ENCODE results near the gene FAM72B. TPM values are rescaled to one million over a fixed set of nuclear protein-coding genes. Genes with fewer than 3 reads are reported as not detected.
"Not testable (repeated sequence)": the region's sequence is repeated elsewhere in the genome, so short reads cannot be mapped to it uniquely, and the experiment has no call there.

The FAM72B gene
- total RNA-seq, 1 experiment from 2014 or later: 0.27 TPM

DNA sequence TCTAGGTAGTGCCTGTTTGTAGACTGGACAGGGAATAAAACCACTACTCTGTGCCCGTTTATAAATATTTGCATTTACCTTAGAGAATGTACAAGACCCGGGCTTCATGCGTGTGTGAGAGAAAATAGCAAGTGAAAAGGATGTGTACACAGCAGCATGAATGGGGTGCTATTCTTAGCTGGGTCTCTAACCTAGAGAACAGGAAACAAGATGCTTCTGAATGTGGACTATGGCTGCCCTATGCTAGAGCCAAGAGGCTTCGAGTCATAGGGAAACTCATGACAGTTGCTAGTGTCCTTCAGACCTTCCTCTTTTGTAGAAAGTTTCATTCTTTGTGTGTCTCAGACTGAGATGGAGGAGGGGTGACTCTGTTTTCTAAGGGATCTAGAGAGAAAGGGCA is 40.6 kb upstream of the FAM72B start:
- CTCF ChIA-PET; POLR2A ChIA-PET; H3K4me3 ChIP-seq (ENCODE audit: low read depth, low read length); H3K9me3 Mint-ChIP-seq (ENCODE audit: unreplicated experiment); H3K36me3 ChIP-seq (ENCODE audit: control insufficient read depth, insufficient read depth, low read length); H3K9me3 ChIP-seq; H3K4me3 Mint-ChIP-seq (ENCODE audit: unreplicated experiment); H3K4me1 ChIP-seq; H3K36me3 Mint-ChIP-seq (ENCODE audit: insufficient read depth, unreplicated experiment); H3K27me3 Mint-ChIP-seq (ENCODE audit: insufficient read depth, unreplicated experiment); DNase-seq; H3K27ac Mint-ChIP-seq (ENCODE audit: unreplicated experiment); H3K4me1 Mint-ChIP-seq (ENCODE audit: low read depth, unreplicated experiment); BruUV-seq (replicated peaks); H3K27me3 ChIP-seq (replicated peaks; ENCODE audit: control insufficient read depth, insufficient read depth, low read length); intact Hi-C loops (cut with micrococcal nuclease; ENCODE audit: unreplicated experiment): not testable (repeated sequence)

DNA sequence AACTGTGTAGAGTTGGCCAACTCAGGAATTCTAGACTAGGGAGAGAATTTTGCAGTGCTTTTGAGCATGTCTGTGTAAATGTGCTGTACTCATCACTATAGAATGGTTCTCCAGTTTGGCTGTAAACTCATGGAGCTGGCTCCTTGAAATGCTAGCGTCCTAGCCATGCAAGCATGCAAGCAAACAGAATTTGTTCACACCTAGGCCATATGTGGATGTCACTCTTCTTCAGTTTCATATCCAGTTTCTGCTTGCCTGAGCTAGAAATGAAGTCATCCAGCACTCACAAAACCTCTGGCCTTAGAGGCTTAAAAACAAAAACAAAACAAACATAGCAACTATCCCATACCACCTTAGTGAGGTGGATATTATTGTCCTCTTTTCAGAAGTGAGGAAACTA is 37.6 kb upstream of the FAM72B start:
- H3K4me1 Mint-ChIP-seq (ENCODE audit: low read depth, unreplicated experiment); H3K4me3 ChIP-seq (ENCODE audit: low read depth, low read length); CTCF ChIA-PET; BruUV-seq (replicated peaks); H3K9me3 Mint-ChIP-seq (ENCODE audit: unreplicated experiment); H3K4me3 Mint-ChIP-seq (ENCODE audit: unreplicated experiment); H3K27ac Mint-ChIP-seq (ENCODE audit: unreplicated experiment); intact Hi-C loops (cut with micrococcal nuclease; ENCODE audit: unreplicated experiment); H3K9me3 ChIP-seq; H3K27me3 Mint-ChIP-seq (ENCODE audit: insufficient read depth, unreplicated experiment); H3K27me3 ChIP-seq (replicated peaks; ENCODE audit: control insufficient read depth, insufficient read depth, low read length); POLR2A ChIA-PET; H3K36me3 ChIP-seq (ENCODE audit: control insufficient read depth, insufficient read depth, low read length); H3K4me1 ChIP-seq; DNase-seq; H3K36me3 Mint-ChIP-seq (ENCODE audit: insufficient read depth, unreplicated experiment): not testable (repeated sequence)

DNA sequence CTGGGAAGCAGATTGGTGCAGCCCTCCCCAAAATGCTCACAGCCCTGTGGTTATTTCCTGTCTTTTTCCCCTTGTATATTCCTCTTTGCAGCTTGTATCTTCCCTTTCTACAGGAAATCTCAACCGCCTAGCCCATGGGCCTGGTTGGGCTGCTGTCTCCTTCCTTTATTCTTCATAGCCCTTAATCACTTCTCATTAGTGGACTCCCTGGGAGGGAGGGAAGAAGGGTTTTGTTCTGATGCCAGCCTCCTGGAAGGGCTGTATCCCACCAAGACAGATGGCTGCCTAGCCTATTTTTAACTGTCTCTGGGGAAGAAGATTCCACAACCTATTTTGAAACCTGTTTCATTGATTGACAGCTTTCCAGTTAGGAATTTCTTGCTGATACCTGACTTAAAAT is 32.5 kb upstream of the FAM72B start:
- H3K27ac Mint-ChIP-seq (ENCODE audit: unreplicated experiment); DNase-seq; H3K9me3 ChIP-seq; intact Hi-C loops (cut with micrococcal nuclease; ENCODE audit: unreplicated experiment); CTCF ChIA-PET; POLR2A ChIA-PET; H3K36me3 Mint-ChIP-seq (ENCODE audit: insufficient read depth, unreplicated experiment); H3K4me1 ChIP-seq; BruUV-seq (replicated peaks); H3K36me3 ChIP-seq (ENCODE audit: control insufficient read depth, insufficient read depth, low read length); H3K27me3 ChIP-seq (replicated peaks; ENCODE audit: control insufficient read depth, insufficient read depth, low read length); H3K9me3 Mint-ChIP-seq (ENCODE audit: unreplicated experiment); H3K4me3 ChIP-seq (ENCODE audit: low read depth, low read length); H3K4me1 Mint-ChIP-seq (ENCODE audit: low read depth, unreplicated experiment); H3K27me3 Mint-ChIP-seq (ENCODE audit: insufficient read depth, unreplicated experiment); H3K4me3 Mint-ChIP-seq (ENCODE audit: unreplicated experiment): not testable (repeated sequence)

DNA sequence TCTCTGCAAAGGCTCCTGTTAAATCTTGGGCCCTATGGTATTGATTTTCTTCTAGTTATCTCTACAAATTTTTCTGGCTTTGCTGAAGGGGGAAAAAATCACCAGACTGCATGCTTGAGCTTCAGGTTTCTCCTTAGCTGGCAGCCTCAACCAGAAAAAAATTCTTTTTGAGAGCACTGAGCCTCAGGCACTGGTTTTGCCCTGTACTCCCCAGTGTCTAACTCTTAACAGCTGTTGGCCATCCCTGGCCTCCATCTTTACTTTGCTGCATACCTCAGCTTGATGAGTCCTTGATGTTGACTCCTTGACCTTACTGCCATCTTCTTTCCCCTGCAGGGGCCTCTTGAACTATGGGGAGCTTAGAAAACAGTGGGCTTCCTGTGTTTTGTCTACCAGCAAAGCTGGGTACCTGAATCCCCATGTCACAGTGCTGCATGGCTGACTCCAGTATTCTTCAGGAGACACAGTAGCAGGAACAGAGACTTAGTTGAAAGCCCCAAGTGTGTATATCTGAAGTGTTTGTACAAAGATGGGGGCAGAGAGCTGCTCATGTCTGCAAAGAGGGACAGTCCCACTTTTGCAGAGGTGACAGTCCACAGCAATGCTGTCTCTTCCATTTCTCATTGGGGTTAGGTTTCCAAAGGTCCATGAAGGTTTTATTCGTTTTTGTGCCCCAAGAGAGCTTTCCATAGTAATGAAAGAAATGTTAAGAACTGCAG is 31.7 kb upstream of the FAM72B start:
- H3K4me3 Mint-ChIP-seq (ENCODE audit: unreplicated experiment); H3K36me3 ChIP-seq (ENCODE audit: control insufficient read depth, insufficient read depth, low read length); H3K36me3 Mint-ChIP-seq (ENCODE audit: insufficient read depth, unreplicated experiment); H3K4me1 Mint-ChIP-seq (ENCODE audit: low read depth, unreplicated experiment); H3K27me3 Mint-ChIP-seq (ENCODE audit: insufficient read depth, unreplicated experiment); POLR2A ChIA-PET; H3K4me1 ChIP-seq; DNase-seq; H3K9me3 ChIP-seq; H3K27ac Mint-ChIP-seq (ENCODE audit: unreplicated experiment); CTCF ChIA-PET; H3K27me3 ChIP-seq (replicated peaks; ENCODE audit: control insufficient read depth, insufficient read depth, low read length); H3K4me3 ChIP-seq (ENCODE audit: low read depth, low read length); BruUV-seq (replicated peaks); intact Hi-C loops (cut with micrococcal nuclease; ENCODE audit: unreplicated experiment); H3K9me3 Mint-ChIP-seq (ENCODE audit: unreplicated experiment): not testable (repeated sequence)

DNA sequence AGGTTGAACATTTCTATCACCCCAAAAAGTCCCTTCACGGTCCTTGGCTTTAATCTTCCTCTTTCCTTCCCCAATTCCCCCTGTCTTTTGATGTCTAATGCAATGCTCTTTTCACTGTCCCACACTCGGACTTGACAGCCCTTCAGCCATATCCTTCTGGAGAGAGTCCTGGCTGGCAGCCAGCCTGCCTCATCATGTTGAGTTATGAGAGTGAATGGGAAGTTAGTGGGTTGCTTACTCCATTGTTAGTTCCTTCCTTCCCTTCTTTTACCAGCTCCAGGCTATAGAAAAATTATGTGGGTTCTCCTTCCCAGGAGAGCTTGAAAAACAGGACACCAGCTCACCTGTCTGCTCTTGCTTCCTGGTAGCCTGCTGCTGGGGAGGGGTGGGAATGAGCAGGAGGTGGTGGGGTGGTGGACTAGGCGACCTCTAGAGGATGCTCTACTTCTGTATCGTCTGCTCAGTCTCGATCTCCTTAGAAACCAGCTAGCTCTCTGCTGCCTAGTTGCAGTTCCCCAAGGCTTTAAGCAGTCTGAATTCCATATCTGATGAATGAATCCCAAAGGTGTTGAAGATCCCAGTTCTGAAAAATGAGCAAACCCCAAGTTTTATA is 30.5 kb upstream of the FAM72B start:
- BruUV-seq (replicated peaks); H3K27me3 ChIP-seq (replicated peaks; ENCODE audit: control insufficient read depth, insufficient read depth, low read length): not testable (repeated sequence)

DNA sequence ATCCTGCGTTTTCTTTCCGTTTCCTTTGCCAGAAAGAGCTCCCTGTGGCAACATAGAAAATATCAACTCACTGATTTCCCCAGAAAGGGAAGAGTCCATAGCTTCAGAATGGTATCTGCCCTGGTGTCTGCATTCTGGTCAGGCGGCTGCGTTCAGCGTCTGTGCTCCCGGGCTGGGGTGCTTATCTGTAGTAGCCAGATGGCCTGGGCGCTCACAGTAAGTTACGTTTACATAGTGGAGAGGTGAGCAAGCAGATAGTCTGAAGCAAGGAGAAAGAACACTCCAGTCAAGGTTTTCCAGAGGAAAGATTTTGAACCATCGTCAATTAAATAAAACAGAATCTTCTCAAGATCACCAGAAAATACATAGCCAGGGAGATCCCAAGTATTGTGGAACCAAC is 29.4 kb upstream of the FAM72B start:
- H3K27me3 Mint-ChIP-seq (ENCODE audit: insufficient read depth, unreplicated experiment); intact Hi-C loops (cut with micrococcal nuclease; ENCODE audit: unreplicated experiment); H3K4me1 ChIP-seq; POLR2A ChIA-PET; H3K27ac Mint-ChIP-seq (ENCODE audit: unreplicated experiment); H3K4me1 Mint-ChIP-seq (ENCODE audit: low read depth, unreplicated experiment); H3K4me3 Mint-ChIP-seq (ENCODE audit: unreplicated experiment); H3K9me3 Mint-ChIP-seq (ENCODE audit: unreplicated experiment); H3K27me3 ChIP-seq (replicated peaks; ENCODE audit: control insufficient read depth, insufficient read depth, low read length); CTCF ChIA-PET; H3K9me3 ChIP-seq; H3K36me3 Mint-ChIP-seq (ENCODE audit: insufficient read depth, unreplicated experiment); H3K36me3 ChIP-seq (ENCODE audit: control insufficient read depth, insufficient read depth, low read length); DNase-seq; H3K4me3 ChIP-seq (ENCODE audit: low read depth, low read length); BruUV-seq (replicated peaks): not testable (repeated sequence)

More for the DNA sequence above, 30.5 kb upstream of the FAM72B start:
- H3K4me1 Mint-ChIP-seq (ENCODE audit: low read depth, unreplicated experiment); H3K4me3 Mint-ChIP-seq (ENCODE audit: unreplicated experiment); CTCF ChIA-PET; H3K27ac Mint-ChIP-seq (ENCODE audit: unreplicated experiment); intact Hi-C loops (cut with micrococcal nuclease; ENCODE audit: unreplicated experiment); POLR2A ChIA-PET; H3K9me3 ChIP-seq; H3K4me3 ChIP-seq (ENCODE audit: low read depth, low read length); H3K4me1 ChIP-seq; H3K36me3 Mint-ChIP-seq (ENCODE audit: insufficient read depth, unreplicated experiment); DNase-seq; H3K27me3 Mint-ChIP-seq (ENCODE audit: insufficient read depth, unreplicated experiment); H3K9me3 Mint-ChIP-seq (ENCODE audit: unreplicated experiment); H3K36me3 ChIP-seq (ENCODE audit: control insufficient read depth, insufficient read depth, low read length): not testable (repeated sequence)

DNA sequence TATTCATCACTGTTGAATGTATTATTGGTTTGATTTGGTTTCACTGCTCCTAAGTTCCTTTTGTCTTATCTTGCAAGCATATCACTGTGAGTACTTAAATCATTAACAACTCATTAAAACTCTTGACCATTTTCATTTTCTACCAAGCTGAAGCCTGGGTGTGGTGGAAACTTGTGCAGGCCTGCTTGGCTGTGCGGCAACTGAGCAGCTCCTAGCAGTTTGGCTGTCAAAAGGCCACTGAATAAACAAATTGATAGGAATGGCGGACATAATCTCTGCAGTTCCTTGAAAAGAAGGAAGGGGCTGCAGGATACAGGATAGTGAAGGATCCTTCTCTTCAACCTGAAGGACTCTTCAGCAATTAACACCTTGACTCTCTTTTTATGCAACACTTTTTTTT is 26.6 kb upstream of the FAM72B start:
- H3K27me3 ChIP-seq (replicated peaks; ENCODE audit: control insufficient read depth, insufficient read depth, low read length); H3K27ac Mint-ChIP-seq (ENCODE audit: unreplicated experiment); H3K27me3 Mint-ChIP-seq (ENCODE audit: insufficient read depth, unreplicated experiment); H3K36me3 ChIP-seq (ENCODE audit: control insufficient read depth, insufficient read depth, low read length); H3K4me1 Mint-ChIP-seq (ENCODE audit: low read depth, unreplicated experiment); H3K4me3 ChIP-seq (ENCODE audit: low read depth, low read length); H3K4me3 Mint-ChIP-seq (ENCODE audit: unreplicated experiment); H3K4me1 ChIP-seq; H3K9me3 Mint-ChIP-seq (ENCODE audit: unreplicated experiment); CTCF ChIA-PET; H3K36me3 Mint-ChIP-seq (ENCODE audit: insufficient read depth, unreplicated experiment); H3K9me3 ChIP-seq; BruUV-seq (replicated peaks); intact Hi-C loops (cut with micrococcal nuclease; ENCODE audit: unreplicated experiment); POLR2A ChIA-PET; DNase-seq: not testable (repeated sequence)

All from Caco-2 (cell line).